Keratinocyte (primary cell): ENCODE results near the gene SLC25A11. TPM values are rescaled to one million over a fixed set of nuclear protein-coding genes. Genes with fewer than 3 reads are reported as not detected.

Source experiments
- DNase-seq: peaks from one replicate; pipeline ENCODE4 v3.0.0-alpha.2; 2011; ENCODE audit warnings: low read depth, missing footprints, low spot score
- FAIRE-seq: peaks from 2 replicates; lab custom pipeline; 2011; peaks lifted over from hg19 to GRCh38; lab: Jason Lieb, UNC
- H2AFZ ChIP-seq: 2 replicates; pipeline ENCODE4 v1.6.0; 2012; ENCODE audit warnings: low read length, control low read depth, inconsistent platforms; ENCODE audit not compliant: control insufficient read depth
- H3K27ac ChIP-seq: 2 replicates; pipeline ENCODE4 v1.5.1; 2011; ENCODE audit warnings: low read length; ENCODE audit not compliant: control insufficient read depth, insufficient read depth
- H3K27me3 ChIP-seq: 3 replicates; pipeline ENCODE4 v1.6.0; 2011; ENCODE audit warnings: low read length; ENCODE audit not compliant: control insufficient read depth, insufficient read depth; ENCODE audit errors: extremely low read depth
- H3K36me3 ChIP-seq, 2 experiments: 2 replicates in 1 of 2; 3 replicates in 1 of 2; pipeline ENCODE4 v1.5.1; 2011; ENCODE audit warnings: low read length in 2 of 2, mild to moderate bottlenecking in 1 of 2; ENCODE audit not compliant: control insufficient read depth in 2 of 2, insufficient read depth in 2 of 2; ENCODE audit errors: extremely low read depth in 1 of 2
- H3K4me1 ChIP-seq: 3 replicates; pipeline ENCODE4 v1.5.1; 2011; ENCODE audit warnings: low read length; ENCODE audit not compliant: control insufficient read depth, insufficient read depth; ENCODE audit errors: extremely low read depth
- H3K4me2 ChIP-seq: 3 replicates; pipeline ENCODE4 v1.6.0; 2011; ENCODE audit warnings: low read depth, low read length; ENCODE audit not compliant: control insufficient read depth, insufficient read depth; ENCODE audit errors: extremely low read depth
- H3K4me3 ChIP-seq, 3 experiments: fragments of 200-600 bp in 1 of 3; sonication (generic) in 1 of 3; 2 replicates in 2 of 3; 3 replicates in 1 of 3; pipeline ENCODE4 v1.5.1; 2011 to 2016; ENCODE audit warnings: low read length in 3 of 3, mild to moderate bottlenecking in 3 of 3, control low read depth in 2 of 3, inconsistent platforms in 1 of 3, low read depth in 1 of 3, mixed read lengths in 1 of 3, mixed run types in 1 of 3, moderate library complexity in 1 of 3; ENCODE audit not compliant: control insufficient read depth in 2 of 3, insufficient read depth in 2 of 3; ENCODE audit errors: extremely low read depth in 1 of 3
- H3K79me2 ChIP-seq: 2 replicates; pipeline ENCODE4 v1.6.0; 2012; ENCODE audit warnings: low read length; ENCODE audit not compliant: control insufficient read depth, insufficient read depth
- H3K9ac ChIP-seq: 3 replicates; pipeline ENCODE4 v1.6.0; 2011; ENCODE audit warnings: low read length; ENCODE audit not compliant: control insufficient read depth, insufficient read depth; ENCODE audit errors: extremely low read depth
- H3K9me1 ChIP-seq: 3 replicates; pipeline ENCODE4 v1.6.0; 2011; ENCODE audit warnings: low read length; ENCODE audit not compliant: control insufficient read depth, insufficient read depth; ENCODE audit errors: extremely low read depth
- H3K9me3 ChIP-seq: 2 replicates; pipeline ENCODE4 v1.5.1; 2012; ENCODE audit warnings: low read depth, low read length; ENCODE audit not compliant: control insufficient read depth
- H4K20me1 ChIP-seq: 3 replicates; pipeline ENCODE4 v1.6.0; 2011; ENCODE audit warnings: low read length; ENCODE audit not compliant: control insufficient read depth, insufficient read depth; ENCODE audit errors: extremely low read depth
- CTCF ChIP-seq, 3 experiments: IDR thresholded peaks in 1 of 3; conservative IDR thresholded peaks in 1 of 3; optimal IDR thresholded peaks in 1 of 3; 2 replicates in 2 of 3; 3 replicates in 1 of 3; pipeline versions ENCODE3 to v1.5.1; 2011; ENCODE audit warnings: low read length in 3 of 3, mild to moderate bottlenecking in 3 of 3, moderate library complexity in 2 of 3, control low read depth in 1 of 3, inconsistent platforms in 1 of 3; ENCODE audit not compliant: insufficient read depth in 2 of 3; ENCODE audit errors: extremely low read depth in 1 of 3
- EZH2 ChIP-seq: IDR thresholded peaks from one replicate; pipeline ENCODE4 v1.6.1; 2012; ENCODE audit warnings: inconsistent platforms, mild to moderate bottlenecking, low read length, moderate library complexity
- dilution Hi-C: fragments of 300-500 bp; cut with MboI; formaldehyde crosslinking; loops from one replicate; pipeline ENCODE4 v1.7.0; 2020; ENCODE audit warnings: low sequenced_read_pairs; ENCODE audit not compliant: extremely low pct_ligation_motif_present
- polyA plus RNA-seq, 5 experiments: library from polyadenylated mRNA; depleted of rRNA in 3 of 5; stranded (reverse) in 3 of 5; stranded (forward) in 1 of 5; unstranded in 1 of 5; fragments of >200 nt; gene quantifications; 1 replicate in 1 of 5; 2 replicates in 3 of 5; 3 replicates in 1 of 5; pipeline versions ENCODE4 v1.2.1 to v1.2.3, GENCODE V29; 2011 to 2012; ENCODE audit warnings: missing spikeins in 2 of 5, low read depth in 1 of 5, low replicate concordance in 1 of 5

SLC25A11 gene
- polyA plus RNA-seq, 1 donor (not counting 4 experiments of a cell fraction or from before 2014, with no cell fraction given) = 33.8 TPM

GRCh38 chr17:4965311-4965986, 25.6 kb upstream of the SLC25A11 start:
- DNase-seq (no peak), FAIRE-seq (no peak)
- H3K9me1 ChIP-seq = no peaks in the 10 kb centered on the region
- no peak overlapping the region for H3K9ac ChIP-seq
- H3K4me2 ChIP-seq = no peak overlapping the region
- no peaks in the 10 kb centered on the region for H3K27me3 ChIP-seq
- dilution Hi-C loops = no loop called here
- no peak overlapping the region for H2AFZ ChIP-seq
- H3K36me3 ChIP-seq = peaks cover 10 to 15% of the 10 kb centered on the region in 2 experiments
- H4K20me1 ChIP-seq = no peaks in the 10 kb centered on the region
- TF ChIP-seq CTCF (optimal IDR thresholded peaks at IDR 0.05 in 1 of 3, IDR thresholded peaks at IDR 0.05 in 1 of 3, conservative IDR thresholded peaks at IDR 0.05 in 1 of 3; ENCODE audit: extremely low read depth in 1 of 3, insufficient read depth in 2 of 3, low read length in 3 of 3) = no peak
- TF ChIP-seq EZH2 = no peak
- peaks cover 31% of the 10 kb centered on the region for H3K4me1 ChIP-seq
- H3K79me2 ChIP-seq = peaks cover 5% of the 10 kb centered on the region
- no peak overlapping the region for H3K27ac ChIP-seq
- H3K9me3 ChIP-seq = no peaks in the 10 kb centered on the region
- no peak overlapping the region for H3K4me3 ChIP-seq

GRCh38 chr17:4960279-4960922, 20.6 kb upstream of the SLC25A11 start:
- no peak for DNase-seq
- TF ChIP-seq CTCF (optimal IDR thresholded peaks at IDR 0.05 in 1 of 3, IDR thresholded peaks at IDR 0.05 in 1 of 3, conservative IDR thresholded peaks at IDR 0.05 in 1 of 3; ENCODE audit: extremely low read depth in 1 of 3, insufficient read depth in 2 of 3, low read length in 3 of 3) (no peak), EZH2 (no peak)
- no peak overlapping the region for H3K4me2 ChIP-seq
- H3K27ac ChIP-seq = no peak overlapping the region
- H3K4me1 ChIP-seq = no peaks in the 10 kb centered on the region
- no peak for FAIRE-seq
- peaks cover 4% of the 10 kb centered on the region for H3K79me2 ChIP-seq
- H4K20me1 ChIP-seq = no peaks in the 10 kb centered on the region
- no peak overlapping the region for H2AFZ ChIP-seq
- dilution Hi-C loops = no loop called here
- H3K9ac ChIP-seq = no peak overlapping the region
- H3K9me3 ChIP-seq = no peaks in the 10 kb centered on the region
- no peak overlapping the region for H3K4me3 ChIP-seq
- H3K36me3 ChIP-seq = peaks cover 9 to 15% of the 10 kb centered on the region in 2 experiments
- H3K27me3 ChIP-seq = no peaks in the 10 kb centered on the region
- no peaks in the 10 kb centered on the region for H3K9me1 ChIP-seq
